ENCODE results near the gene GRID2IP.

The GRID2IP gene

DNA sequence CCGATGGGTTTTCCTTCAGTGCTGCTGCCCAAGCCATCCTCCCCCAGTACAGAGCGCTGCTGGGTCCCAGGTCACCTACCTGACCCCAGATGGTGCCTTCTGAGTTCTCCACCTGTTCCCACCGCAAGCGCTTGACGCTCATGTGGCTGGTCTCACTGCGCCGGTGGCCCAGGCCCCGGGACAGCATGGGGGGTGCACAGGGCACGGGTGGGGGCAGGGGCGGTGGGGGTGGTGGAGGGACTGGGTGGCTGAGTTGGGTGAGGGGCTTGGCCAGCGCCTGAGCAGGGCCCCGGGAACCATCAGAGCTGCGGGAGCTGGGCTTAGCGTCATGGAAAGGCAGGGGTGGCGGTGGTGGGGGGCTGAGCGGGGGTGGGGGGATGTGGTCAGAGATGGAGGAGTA, 43.4 kb downstream of the GRID2IP start:
- Histone ChIP-seq H4K20me1 (peaks cover 59% of the 10 kb centered on the region), H3K4me3 (no peak overlapping the region), H3K9me3 (no peaks in the 10 kb centered on the region), H3K4me1 (peaks cover 25% of the 10 kb centered on the region), H3K9ac (no peak overlapping the region), H3K4me2 (no peak overlapping the region), H3K36me3 (peaks cover 78% of the 10 kb centered on the region), H3K27ac (no peak overlapping the region), H3K27me3 (no peaks in the 10 kb centered on the region)
- no peak for TF ChIP-seq Cebpa-rat (IDR thresholded peaks at IDR 0.05)

DNA sequence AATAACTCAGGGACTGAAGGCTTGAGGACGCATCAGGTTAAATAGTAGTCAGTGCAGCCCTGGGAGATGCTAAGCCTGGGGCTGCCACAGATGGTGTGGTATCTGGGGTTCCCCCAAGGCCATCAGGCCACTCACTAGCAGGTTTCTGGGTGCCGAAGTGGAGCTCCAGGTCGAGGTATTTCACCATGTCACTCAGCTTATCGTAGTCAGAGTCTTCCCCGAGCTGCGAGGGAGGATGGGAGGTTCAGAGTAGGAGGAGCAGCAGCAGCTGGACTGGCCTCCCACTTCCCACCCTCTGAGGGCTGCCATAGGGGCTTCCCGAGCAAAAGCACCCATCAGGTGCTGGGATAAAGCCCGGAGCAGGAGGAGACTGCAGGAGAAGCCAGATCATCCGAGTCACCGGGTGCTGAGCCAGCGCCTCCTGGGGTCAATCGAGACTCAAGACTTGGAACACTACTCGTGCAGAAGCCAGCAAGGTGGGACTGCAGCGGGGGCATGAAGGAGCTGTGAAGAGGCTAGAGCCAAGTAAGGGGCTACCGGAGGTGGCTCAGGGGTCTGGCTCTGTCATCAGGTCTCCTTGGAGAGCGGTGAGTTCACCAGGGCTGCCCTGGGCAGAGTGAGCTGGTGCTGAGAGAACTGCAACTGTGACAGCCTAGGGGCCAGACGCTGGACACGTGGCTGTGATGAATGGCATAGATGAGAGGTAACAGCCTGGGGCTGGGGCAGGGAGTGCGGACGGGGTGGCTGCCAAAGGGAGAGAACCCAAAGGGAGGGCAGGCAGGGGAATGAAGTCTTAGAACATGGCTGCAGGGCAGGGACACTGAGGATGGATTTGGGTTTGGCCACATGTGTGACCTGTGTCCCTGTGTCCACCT, 45.3 kb downstream of the GRID2IP start:
- H3K36me3 ChIP-seq, result peaks cover 76% of the 10 kb centered on the region
- no peak overlapping the region for H3K27ac ChIP-seq
- peaks cover 57% of the 10 kb centered on the region for H4K20me1 ChIP-seq
- no peaks in the 10 kb centered on the region for H3K9me3 ChIP-seq
- no peak overlapping the region; the same call in 1 of the 2 replicates for H3K9ac ChIP-seq
- TF ChIP-seq Cebpa-rat (IDR thresholded peaks at IDR 0.05), result no peak
- H3K27me3 ChIP-seq, result no peaks in the 10 kb centered on the region
- H3K4me3 ChIP-seq, result no peak overlapping the region
- H3K4me1 ChIP-seq, result peaks cover 25% of the 10 kb centered on the region
- H3K4me2 ChIP-seq, result peak overlapping the region; percentile 98

DNA sequence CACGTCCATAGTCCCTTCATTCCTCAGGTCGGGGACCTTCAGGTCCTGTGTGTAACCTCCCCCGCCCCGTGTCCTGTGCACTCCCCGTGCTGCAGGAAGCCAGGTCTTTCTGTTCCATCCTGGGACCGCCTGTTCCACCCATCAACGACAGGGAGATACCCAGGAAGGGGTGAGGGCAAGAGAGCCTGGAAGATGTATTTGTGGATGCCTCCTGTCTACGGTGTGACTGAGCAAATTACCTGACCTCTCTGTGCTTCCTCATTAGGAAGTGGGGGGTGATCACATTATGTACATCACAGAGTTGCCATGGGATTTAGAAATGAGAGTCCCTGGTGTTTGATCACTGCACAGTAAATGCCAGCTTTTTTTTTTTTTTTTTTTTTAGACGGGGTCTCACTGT, 46.3 kb downstream of the GRID2IP start:
- Histone ChIP-seq H3K27ac (peak overlapping the region; percentile 64), H3K4me2 (peak overlapping the region; percentile 98), H3K9ac (peak overlapping the region; percentile 73), H3K9me3 (no peaks in the 10 kb centered on the region), H3K4me3 (peak overlapping the region; percentile 70), H3K27me3 (no peaks in the 10 kb centered on the region), H3K36me3 (peaks cover 76% of the 10 kb centered on the region), H3K4me1 (peaks cover 25% of the 10 kb centered on the region), H4K20me1 (peaks cover 48% of the 10 kb centered on the region)
- TF ChIP-seq Cebpa-rat (IDR thresholded peaks at IDR 0.05), result no peak

DNA sequence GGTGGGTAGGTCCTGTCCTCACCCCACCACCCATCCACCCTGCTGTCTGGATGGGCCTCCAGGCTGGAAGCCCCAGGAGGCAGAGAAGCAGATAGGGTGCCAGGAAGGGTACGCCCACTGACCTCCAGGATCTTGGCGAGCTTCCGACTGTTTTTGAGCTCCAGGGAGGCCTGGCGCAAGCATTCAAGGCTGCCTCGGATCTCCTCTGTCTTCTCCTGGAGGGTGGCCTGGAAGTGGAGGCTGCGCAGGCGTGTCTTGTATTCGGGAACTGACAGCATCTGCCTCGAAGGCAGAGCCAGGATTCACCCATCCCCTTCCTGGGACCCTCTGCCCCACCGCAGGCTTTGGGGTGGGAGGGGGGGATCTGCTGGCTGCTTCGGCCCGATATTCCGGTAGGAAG, 48.4 kb downstream of the GRID2IP start:
- peak overlapping the region; percentile 98; the same call in 1 of the 2 replicates for H3K4me2 ChIP-seq
- peaks cover 78% of the 10 kb centered on the region for H3K36me3 ChIP-seq
- no peaks in the 10 kb centered on the region for H3K27me3 ChIP-seq
- no peak overlapping the region for H3K27ac ChIP-seq
- no peak overlapping the region for H3K9ac ChIP-seq
- peak overlapping the region; percentile 70; the same call in 1 of the 2 replicates for H3K4me3 ChIP-seq
- no peaks in the 10 kb centered on the region for H3K9me3 ChIP-seq
- peaks cover 25% of the 10 kb centered on the region for H3K4me1 ChIP-seq
- peaks cover 40% of the 10 kb centered on the region for H4K20me1 ChIP-seq
- no peak for TF ChIP-seq Cebpa-rat (IDR thresholded peaks at IDR 0.05)

DNA sequence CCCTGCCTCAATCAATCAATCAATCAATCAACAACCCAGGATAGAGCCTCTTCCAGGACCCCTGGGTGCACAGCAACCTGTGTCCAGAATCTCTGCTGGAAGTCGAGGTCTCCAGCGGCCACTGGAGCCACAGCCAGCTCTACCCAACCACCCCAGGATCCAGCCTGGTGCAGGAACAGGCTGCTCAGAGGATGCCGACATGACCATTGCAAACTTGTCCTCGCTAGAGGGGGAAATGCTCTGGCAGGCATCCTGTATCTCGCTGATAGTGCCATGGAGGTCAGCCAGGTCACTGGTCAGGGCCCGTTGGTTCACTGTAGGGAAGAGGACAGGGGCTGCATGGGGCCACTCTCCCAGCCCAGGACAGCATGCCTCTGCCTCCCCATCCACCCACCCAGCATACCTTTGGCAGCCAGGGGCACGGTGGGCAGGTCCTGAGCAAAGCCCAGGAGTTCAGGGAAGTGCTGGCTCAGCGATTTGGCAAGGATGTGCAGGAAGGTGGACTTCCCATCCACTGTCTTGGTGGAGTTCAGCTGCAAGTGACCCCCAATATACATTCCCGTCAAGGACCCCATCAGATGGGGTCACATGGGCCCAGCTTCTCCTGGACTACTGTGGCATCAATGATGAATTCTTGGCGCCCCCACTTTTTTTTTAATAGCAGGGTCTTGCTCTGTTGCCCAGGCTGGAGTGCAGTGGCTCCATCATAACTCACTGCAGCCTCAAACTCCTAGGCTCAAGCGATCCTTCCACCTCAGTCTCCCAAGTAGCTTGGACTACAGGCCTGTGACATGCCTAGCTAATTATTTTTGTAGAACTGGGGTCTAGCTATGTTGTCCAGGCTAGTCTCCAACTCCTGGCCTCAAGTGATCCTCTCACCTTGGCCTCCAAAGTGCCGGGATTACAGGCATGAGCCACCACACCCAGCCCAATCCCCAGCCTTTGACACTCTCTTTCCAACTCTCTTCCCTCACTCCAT, 49.4 kb downstream of the GRID2IP start:
- H3K4me1 ChIP-seq, result peaks cover 25% of the 10 kb centered on the region

DNA sequence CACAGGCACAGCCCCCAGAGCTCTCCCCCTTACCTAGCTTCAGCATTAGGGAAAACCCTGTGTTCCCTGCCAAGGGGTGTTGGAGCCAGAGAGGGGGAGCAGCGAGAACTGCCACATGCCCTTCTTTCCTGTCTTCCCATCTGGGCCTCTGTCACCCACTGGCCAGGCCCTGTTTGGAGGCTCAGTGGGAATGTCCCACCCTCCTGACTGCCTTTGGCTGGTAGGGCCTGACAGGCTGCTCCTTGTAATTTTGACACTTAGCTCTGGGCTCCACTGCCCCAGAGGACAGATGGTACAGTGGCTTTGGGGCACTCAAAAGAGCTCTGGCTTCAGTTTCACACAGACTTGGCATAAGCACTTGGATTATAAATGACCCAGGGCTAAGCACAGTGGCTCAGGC, 50.6 kb downstream of the GRID2IP start:
- Histone ChIP-seq H3K36me3 (peaks cover 77% of the 10 kb centered on the region), H3K9ac (no peak overlapping the region), H3K27ac (no peak overlapping the region), H3K4me2 (no peak overlapping the region), H3K9me3 (no peaks in the 10 kb centered on the region), H3K4me1 (peaks cover 17% of the 10 kb centered on the region), H3K4me3 (no peak overlapping the region), H4K20me1 (peaks cover 29% of the 10 kb centered on the region), H3K27me3 (no peaks in the 10 kb centered on the region)
- TF ChIP-seq Cebpa-rat (IDR thresholded peaks at IDR 0.05), result no peak

More for the DNA sequence above, 49.4 kb downstream of the GRID2IP start:
- no peak for TF ChIP-seq Cebpa-rat (IDR thresholded peaks at IDR 0.05)
- H3K4me3 ChIP-seq, result no peak overlapping the region
- no peaks in the 10 kb centered on the region for H3K9me3 ChIP-seq
- H3K27me3 ChIP-seq, result no peaks in the 10 kb centered on the region
- H3K27ac ChIP-seq, result no peak overlapping the region
- H3K4me2 ChIP-seq, result no peak overlapping the region
- peaks cover 41% of the 10 kb centered on the region for H4K20me1 ChIP-seq
- H3K9ac ChIP-seq, result no peak overlapping the region
- H3K36me3 ChIP-seq, result peaks cover 79% of the 10 kb centered on the region

DNA sequence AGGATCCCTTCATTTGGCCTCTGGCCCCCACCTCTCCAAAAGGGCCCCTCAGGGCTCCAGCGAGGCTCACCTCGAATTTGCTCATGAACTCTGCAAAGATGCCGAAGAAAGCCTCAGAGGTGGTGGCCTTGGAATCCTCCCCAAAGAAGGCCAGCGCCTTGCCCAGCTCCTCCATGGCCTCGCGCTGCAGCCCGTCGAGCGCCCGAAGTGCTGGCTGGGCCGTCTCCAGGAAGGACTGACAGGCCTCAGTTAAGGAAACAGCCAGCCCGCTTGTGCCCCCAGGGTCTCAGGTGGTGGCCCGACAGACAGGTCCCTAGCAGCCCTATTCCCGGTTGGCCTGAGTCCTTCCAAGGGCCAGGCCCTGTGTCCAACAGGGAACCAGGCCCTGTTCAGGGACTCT, 53.3 kb downstream of the GRID2IP start:
- Histone ChIP-seq H3K4me3 (no peak overlapping the region), H4K20me1 (peaks cover 16% of the 10 kb centered on the region), H3K4me1 (peaks cover 6% of the 10 kb centered on the region; the same call in 1 of the 2 replicates), H3K27ac (no peak overlapping the region), H3K9me3 (no peaks in the 10 kb centered on the region), H3K9ac (no peak overlapping the region), H3K27me3 (no peaks in the 10 kb centered on the region), H3K4me2 (no peak overlapping the region), H3K36me3 (peaks cover 70% of the 10 kb centered on the region)
- TF ChIP-seq Cebpa-rat (IDR thresholded peaks at IDR 0.05), result no peak

DNA sequence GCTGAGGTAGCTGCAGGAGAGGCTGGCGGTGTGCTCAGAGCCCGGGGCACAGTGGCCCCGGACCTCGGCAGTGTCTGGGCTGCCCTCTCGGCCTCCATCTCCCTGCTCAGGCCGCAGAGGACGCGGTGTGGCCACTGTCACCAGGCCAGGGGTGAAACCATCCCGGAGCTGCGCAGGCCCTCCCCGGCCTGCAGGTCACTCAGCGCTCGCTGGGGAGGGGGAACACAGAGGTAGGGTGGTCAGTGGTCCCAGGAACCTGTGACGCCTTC, 53.7 kb downstream of the GRID2IP start:
- Histone ChIP-seq H3K4me2 (no peak overlapping the region), H3K27ac (no peak overlapping the region), H3K27me3 (no peaks in the 10 kb centered on the region), H3K36me3 (peaks cover 66% of the 10 kb centered on the region), H3K4me1 (peaks cover 6% of the 10 kb centered on the region; the same call in 1 of the 2 replicates), H3K4me3 (no peak overlapping the region), H3K9ac (no peak overlapping the region), H4K20me1 (peaks cover 11% of the 10 kb centered on the region), H3K9me3 (no peaks in the 10 kb centered on the region)
- TF ChIP-seq Cebpa-rat (IDR thresholded peaks at IDR 0.05), result no peak

DNA sequence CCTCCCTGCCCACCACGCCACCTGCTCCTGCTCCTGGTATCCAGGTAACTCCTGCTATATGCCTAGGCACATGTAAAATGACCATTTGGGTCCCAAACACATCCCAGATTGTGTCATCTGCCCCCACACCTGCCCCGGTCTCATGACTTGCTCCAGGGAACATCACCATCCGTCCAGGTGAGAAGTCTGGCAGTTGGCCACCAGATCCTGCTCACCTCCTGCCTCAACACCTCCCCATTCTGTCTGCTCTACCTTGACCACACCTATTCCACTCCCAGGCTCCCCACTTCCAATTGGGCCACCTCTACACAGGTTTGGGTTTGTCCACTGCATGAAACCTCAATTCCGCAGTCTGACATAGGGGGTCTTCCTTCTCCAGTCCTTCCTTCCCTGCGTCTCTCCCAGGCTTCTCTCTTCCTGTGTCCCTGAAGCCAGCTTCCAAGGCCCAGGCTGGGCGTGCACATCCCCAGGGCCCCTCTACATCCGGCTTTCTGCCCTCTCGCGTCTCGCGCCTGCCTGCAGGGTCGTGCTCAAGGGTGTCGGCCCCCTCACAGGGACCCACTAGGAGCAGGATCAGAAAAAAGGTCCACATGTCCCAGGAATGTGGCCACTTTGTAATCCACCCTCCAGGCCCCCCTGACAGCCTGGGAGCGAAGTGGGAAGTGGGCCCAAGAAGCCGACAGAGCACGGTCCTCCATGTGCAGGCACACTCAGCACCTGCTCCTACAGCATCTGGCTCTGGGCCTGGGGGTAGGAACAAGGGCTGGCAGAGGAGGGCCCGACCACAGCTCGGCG, 54.2 kb downstream of the GRID2IP start:
- Histone ChIP-seq H3K4me1 (peaks cover 6% of the 10 kb centered on the region; the same call in 1 of the 2 replicates), H3K27ac (no peak overlapping the region), H3K9ac (no peak overlapping the region), H3K27me3 (no peaks in the 10 kb centered on the region), H3K36me3 (peaks cover 61% of the 10 kb centered on the region), H3K4me3 (no peak overlapping the region), H3K9me3 (no peaks in the 10 kb centered on the region), H3K4me2 (no peak overlapping the region), H4K20me1 (peaks cover 11% of the 10 kb centered on the region; the same call in 1 of the 2 replicates)
- TF ChIP-seq Cebpa-rat (IDR thresholded peaks at IDR 0.05), result no peak
